GM12875 (cell line): ENCODE results near the gene DACH1.

Source experiments
- H3K4me3 ChIP-seq: one replicate; pipeline ENCODE4 v1.5.1; 2011; ENCODE audit warnings: low read depth, low read length, control low read depth
- TF ChIP-seq, protein P1 (sequence below): IDR thresholded peaks from 2 replicates; pipeline ENCODE4 v1.5.1; 2011; ENCODE audit warnings: low read depth, mild to moderate bottlenecking, control low read depth, inconsistent platforms, low read length, moderate library complexity, borderline replicate concordance; ENCODE audit not compliant: insufficient read depth

Gene DACH1

DNA sequence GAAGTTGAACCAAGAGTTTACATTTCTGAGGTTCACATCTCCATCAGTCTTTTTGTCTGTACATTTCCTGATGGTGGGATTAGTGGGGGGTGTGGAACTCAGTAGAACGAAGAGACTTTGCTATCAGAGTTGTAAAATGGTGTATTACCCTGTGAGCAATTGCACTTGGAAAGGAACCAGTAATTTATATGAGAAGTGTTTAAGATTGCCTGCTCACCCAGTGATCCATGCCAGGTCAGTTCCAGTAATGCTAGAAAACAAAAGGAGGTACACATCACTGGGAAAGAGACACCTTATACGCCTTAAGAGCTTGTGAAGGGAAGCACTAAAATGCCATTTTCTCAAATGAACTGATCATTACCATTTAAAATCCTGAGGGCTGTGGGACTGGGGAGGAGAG is 7.5 kb upstream of the DACH1 start:
- no peak overlapping the region for H3K4me3 ChIP-seq
- TF ChIP-seq, protein P1, sequence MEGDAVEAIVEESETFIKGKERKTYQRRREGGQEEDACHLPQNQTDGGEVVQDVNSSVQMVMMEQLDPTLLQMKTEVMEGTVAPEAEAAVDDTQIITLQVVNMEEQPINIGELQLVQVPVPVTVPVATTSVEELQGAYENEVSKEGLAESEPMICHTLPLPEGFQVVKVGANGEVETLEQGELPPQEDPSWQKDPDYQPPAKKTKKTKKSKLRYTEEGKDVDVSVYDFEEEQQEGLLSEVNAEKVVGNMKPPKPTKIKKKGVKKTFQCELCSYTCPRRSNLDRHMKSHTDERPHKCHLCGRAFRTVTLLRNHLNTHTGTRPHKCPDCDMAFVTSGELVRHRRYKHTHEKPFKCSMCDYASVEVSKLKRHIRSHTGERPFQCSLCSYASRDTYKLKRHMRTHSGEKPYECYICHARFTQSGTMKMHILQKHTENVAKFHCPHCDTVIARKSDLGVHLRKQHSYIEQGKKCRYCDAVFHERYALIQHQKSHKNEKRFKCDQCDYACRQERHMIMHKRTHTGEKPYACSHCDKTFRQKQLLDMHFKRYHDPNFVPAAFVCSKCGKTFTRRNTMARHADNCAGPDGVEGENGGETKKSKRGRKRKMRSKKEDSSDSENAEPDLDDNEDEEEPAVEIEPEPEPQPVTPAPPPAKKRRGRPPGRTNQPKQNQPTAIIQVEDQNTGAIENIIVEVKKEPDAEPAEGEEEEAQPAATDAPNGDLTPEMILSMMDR, result no peak

DNA sequence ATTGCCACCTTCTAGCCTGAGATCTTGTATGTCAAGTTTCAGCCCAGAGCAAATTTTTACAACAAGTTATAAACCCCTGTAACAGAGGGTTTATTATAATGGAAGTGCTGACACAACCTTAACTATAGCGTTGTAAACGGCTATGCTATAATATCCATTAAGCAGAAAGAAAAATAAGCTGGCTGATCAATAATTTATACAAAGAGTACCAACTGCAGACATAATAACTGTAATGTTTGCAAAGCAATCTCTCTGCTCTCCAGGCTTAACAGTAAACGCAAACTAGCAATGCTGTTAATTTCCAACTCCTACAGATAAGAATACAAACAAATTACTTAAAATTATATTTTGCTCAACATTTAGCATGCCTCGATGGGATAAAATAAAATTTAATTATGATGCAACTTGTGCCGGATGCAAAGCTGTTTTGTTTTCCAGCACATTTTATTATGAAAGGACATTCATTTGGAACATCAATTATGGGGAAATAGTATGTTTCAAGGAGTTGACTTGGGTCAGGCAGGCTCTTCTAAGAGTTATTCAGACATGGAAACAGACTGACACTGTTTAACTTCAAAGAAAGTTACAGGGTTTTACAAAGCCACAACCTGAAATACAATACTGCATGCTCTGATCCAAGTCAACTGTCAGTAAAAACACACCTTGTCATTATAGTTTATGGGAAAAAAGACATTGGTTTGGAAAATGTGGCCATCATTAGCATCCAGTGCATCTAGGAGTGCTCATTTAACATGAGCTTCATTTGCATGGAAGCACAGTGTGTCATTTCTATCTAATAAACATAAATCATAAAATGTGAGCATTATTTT is 6.6 kb upstream of the DACH1 start:
- TF ChIP-seq, protein P1, result no peak
- H3K4me3 ChIP-seq, result no peak overlapping the region

DNA sequence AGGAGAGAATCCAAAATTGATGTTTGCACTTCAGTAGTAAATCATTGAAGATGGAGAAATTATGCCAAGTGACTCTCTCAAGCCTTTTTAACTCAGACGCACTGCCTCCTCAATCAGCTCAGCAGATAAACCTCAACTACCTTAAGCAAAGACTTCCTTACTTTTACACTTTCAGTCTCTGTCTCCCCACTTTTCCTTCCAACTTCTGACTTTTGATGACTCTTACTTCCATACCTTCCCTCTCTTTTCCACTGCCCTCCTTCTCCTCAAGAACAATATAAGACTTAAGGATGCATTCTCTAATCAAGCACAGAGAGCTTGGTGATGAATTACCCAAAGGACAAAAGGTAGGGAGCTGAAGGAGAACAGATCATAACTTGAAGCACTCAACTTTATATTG is 4.8 kb upstream of the DACH1 start:
- no peak overlapping the region for H3K4me3 ChIP-seq
- TF ChIP-seq, protein P1, result no peak

DNA sequence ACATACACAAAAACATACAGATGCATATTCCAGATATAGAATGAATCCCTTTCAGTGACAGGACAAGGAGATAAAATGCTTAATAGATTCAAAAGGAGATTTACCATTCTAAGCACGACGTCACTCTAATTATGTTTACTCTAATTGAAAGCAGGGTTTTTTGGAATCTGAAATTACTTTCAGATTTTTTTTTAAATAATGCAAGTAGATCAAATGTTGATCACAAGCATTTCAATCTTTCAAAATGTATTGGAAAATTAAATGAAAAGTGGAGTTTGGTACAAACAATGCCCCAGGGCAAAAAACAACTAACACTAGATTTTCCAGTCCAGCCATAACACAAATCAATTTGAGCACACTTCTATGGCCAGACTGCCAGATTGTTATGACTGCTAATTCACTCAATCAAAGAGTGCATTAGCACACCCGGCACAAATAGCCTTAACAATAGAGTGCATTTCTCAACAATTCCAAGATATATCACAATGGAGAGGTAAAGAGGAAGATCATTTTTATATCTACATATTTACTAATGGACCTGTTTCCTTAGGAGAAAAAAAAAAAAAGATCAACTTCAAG is 4.3 kb upstream of the DACH1 start:
- TF ChIP-seq, protein P1, result no peak
- no peak overlapping the region for H3K4me3 ChIP-seq

DNA sequence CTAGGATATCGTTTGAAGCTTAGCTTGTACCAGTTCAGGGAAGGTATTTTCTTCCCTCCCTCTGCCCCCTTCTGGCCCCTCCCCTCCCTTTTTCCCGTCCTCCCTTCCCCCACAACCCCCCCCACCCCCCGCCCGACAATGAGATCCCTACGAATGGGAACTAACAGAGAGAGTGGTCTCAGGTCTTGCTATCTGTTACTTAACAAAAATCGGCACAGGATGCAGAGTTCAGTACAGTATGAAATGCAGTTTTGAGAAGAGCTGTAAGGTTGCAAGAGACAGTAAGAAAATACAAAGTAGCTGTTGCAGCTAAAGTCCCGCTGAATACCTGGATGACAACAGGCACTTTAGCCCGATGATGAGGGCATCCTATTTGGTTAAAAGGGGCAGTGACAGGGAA is 3.1 kb upstream of the DACH1 start:
- TF ChIP-seq, protein P1, result no peak
- H3K4me3 ChIP-seq, result no peak overlapping the region

DNA sequence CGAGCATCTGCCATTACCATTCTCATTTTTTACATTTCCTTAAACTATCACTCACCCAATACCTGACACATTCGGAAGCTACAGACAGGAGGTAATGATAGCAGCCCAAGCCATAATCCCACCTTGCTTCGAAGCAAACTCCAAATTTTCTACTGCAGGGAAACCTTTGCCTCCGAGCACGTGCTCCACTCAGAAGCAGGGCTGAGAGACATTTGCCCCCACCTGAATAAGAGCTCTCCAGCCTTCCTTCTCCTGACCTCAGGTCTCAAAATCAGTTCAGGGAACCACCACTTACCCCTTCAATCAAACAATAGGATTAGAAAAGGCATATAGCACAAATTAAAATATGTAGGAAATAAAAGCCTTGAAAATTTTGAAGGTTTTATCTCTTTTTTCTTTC is 2.3 kb upstream of the DACH1 start:
- H3K4me3 ChIP-seq, result no peak overlapping the region
- TF ChIP-seq, protein P1, result no peak
